ENCODE results near the gene TPD52L2.

DNA sequence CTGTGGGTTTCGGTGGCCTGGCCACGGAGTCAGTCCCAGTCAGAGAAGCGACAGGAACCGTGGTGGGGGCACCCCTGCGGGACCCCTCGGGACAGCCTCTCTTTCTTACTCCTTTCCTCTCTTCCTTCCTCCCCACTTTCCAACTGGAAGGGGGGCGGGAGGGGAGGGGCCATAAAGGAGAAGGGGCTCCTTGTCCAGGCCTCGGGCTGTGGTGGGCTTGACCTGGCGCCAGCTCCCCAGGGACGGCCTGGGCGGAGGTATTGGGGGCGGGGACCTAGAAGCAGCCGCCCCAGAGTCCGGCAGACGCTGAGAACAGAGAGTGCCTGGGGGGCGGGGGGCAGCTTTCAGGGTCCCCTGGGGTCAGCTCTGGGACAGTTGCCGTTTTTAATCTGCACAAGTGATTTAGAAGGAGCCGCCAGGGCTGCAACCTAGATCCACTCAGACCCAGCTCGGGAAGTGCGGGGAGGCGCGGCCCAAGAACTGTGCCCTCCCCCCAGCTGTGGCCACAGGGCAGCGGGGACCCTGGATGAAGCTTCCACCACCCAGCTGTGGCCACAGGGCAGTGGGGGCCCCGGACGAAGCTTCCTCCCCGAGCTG, 10.2 kb upstream of the TPD52L2 start:
- TF ChIP-seq, protein P1, sequence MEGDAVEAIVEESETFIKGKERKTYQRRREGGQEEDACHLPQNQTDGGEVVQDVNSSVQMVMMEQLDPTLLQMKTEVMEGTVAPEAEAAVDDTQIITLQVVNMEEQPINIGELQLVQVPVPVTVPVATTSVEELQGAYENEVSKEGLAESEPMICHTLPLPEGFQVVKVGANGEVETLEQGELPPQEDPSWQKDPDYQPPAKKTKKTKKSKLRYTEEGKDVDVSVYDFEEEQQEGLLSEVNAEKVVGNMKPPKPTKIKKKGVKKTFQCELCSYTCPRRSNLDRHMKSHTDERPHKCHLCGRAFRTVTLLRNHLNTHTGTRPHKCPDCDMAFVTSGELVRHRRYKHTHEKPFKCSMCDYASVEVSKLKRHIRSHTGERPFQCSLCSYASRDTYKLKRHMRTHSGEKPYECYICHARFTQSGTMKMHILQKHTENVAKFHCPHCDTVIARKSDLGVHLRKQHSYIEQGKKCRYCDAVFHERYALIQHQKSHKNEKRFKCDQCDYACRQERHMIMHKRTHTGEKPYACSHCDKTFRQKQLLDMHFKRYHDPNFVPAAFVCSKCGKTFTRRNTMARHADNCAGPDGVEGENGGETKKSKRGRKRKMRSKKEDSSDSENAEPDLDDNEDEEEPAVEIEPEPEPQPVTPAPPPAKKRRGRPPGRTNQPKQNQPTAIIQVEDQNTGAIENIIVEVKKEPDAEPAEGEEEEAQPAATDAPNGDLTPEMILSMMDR (IDR thresholded peaks at IDR 0.05) = no peak
- no peak for TF ChIP-seq ZFX (IDR thresholded peaks at IDR 0.05; ENCODE audit: borderline replicate concordance)
